Lower leg skin (tissue), 4 donors: ENCODE data around the gene TMEM187. TPM values are rescaled to one million over a fixed set of nuclear protein-coding genes. Genes with fewer than 3 reads are reported as not detected.

Experiments used
- DNase-seq, 2 donors: peaks; one replicate each; pipeline ENCODE4 v3.0.0-alpha.2; 2019; ENCODE audit warnings: low spot score in 2 of 2
- H3K4me3 ChIP-seq: fragments of 200-600 bp; sonication (generic); 2 replicates; pipeline ENCODE4 v1.5.1; 2017; ENCODE audit warnings: mild to moderate bottlenecking, low read depth; ENCODE audit not compliant: poor library complexity, severe bottlenecking
- POLR2A ChIP-seq, 2 donors: fragments of 450-650 bp; IDR thresholded peaks; one replicate each; pipeline ENCODE4 v1.6.1; 2016 to 2017; ENCODE audit warnings: antibody characterized with exemption in 2 of 2, mild to moderate bottlenecking in 1 of 2, moderate library complexity in 1 of 2
- WGBS, 2 donors: methylation state at CpG; one replicate each; pipeline ENCODE4 v1.1.5; 2018; 5-methylcytosine and 5-hydroxymethylcytosine counted together
- intact Hi-C: fragments of 100-400 bp; cut with DNase I; formaldehyde crosslinking; loops from one replicate; pipeline ENCODE4 v1.15.0; 2023; ENCODE audit warnings: low total_unique reads
- total RNA-seq, 4 donors: library from RNA; depleted of rRNA; stranded (reverse); fragments of >200 nt; gene quantifications; one replicate each; pipeline ENCODE4 v1.1.0, GENCODE V29; 2016
- TF ChIP-seq, protein P1 (sequence below), 3 donors: fragments of 450-650 bp; IDR thresholded peaks; one replicate each; pipeline ENCODE4 v1.5.1; 2016; ENCODE audit warnings: antibody characterized with exemption in 3 of 3, mild to moderate bottlenecking in 3 of 3, moderate library complexity in 2 of 3

Gene TMEM187
- total RNA-seq, 4 donors from 2014 or later, result 10.1 to 21.6 (median 14.4) TPM

DNA sequence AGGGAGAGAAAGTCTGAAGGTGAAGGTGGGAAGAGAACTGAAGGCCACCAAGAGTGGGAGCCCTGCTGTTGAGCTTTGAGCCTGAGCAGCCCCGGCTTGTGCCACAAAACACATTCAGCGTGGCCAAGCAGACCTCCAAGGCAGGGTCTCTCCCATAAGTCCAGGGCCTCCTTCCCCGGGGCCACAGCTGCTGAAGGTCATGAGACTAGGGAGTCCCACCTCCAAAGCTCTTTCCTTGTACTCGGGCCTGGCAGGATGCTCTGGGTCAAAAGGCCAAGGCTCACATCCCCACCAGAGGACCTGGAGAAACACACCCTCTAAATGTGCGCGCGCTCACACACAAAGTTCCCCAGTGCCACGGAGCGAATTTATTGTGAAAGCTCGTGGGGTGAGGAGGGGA lies 43.0 kb upstream of the TMEM187 start:
- no peak for TF ChIP-seq POLR2A (IDR thresholded peaks at IDR 0.05)
- TF ChIP-seq, protein P1, sequence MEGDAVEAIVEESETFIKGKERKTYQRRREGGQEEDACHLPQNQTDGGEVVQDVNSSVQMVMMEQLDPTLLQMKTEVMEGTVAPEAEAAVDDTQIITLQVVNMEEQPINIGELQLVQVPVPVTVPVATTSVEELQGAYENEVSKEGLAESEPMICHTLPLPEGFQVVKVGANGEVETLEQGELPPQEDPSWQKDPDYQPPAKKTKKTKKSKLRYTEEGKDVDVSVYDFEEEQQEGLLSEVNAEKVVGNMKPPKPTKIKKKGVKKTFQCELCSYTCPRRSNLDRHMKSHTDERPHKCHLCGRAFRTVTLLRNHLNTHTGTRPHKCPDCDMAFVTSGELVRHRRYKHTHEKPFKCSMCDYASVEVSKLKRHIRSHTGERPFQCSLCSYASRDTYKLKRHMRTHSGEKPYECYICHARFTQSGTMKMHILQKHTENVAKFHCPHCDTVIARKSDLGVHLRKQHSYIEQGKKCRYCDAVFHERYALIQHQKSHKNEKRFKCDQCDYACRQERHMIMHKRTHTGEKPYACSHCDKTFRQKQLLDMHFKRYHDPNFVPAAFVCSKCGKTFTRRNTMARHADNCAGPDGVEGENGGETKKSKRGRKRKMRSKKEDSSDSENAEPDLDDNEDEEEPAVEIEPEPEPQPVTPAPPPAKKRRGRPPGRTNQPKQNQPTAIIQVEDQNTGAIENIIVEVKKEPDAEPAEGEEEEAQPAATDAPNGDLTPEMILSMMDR (IDR thresholded peaks at IDR 0.05), result no peak
- intact Hi-C loops, result no loop called here
- no peak for DNase-seq
- H3K4me3 ChIP-seq, result no peak overlapping the region
- 90% methylated on average over 6 to 10 of the region's 10 CpGs for WGBS, 2 donors

DNA sequence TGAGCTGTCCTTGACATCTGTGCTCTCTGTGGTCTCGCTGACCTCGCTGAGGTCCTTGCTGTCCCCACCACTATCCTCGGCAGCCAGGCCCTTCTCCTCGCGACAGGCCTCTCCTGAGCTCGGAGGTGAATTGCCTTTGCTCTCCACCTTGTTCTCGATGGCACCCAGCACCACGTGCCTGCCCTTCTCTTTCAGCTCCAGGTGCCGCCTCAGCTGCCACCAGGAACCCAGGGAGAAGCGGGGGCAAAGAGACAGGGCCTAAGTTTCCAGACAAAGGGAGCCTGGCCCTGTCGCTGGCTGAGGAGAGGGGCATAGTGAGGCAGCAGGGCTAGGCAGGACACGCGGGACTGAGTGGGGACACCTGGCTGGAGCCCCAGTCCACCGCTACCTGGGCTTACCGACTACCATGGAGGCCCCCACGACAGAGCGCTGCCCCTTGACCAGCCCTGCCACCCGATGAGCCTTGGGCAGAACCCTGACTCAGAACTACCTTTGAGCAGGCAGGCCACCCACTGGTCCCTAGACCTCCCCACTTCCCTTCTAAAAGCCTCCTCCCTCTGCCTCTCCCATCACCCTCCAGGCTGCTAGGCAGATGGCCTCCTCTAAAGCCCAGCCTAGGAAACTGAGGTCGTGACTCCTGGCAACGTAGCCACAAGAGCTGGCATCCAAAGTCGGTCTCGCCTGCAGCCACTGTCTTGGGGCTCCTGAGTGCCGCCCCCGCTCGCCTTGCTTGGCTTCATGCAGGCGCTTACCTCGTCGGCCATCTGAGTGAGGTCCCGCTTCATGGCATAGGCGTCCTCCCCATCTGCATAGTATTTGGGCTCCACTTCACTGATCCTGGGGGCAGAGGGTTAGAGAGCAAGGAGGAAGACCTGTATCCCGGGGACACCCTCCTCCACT lies 42.3 kb upstream of the TMEM187 start:
- intact Hi-C loops, result no loop called here
- TF ChIP-seq, protein P1 (IDR thresholded peaks at IDR 0.05), result no peak
- no peak for TF ChIP-seq POLR2A (IDR thresholded peaks at IDR 0.05)
- DNase-seq, result no peak
- no peak overlapping the region for H3K4me3 ChIP-seq
- WGBS, 2 donors, result 87 to 88% methylated on average over 19 to 31 of the region's 31 CpGs

DNA sequence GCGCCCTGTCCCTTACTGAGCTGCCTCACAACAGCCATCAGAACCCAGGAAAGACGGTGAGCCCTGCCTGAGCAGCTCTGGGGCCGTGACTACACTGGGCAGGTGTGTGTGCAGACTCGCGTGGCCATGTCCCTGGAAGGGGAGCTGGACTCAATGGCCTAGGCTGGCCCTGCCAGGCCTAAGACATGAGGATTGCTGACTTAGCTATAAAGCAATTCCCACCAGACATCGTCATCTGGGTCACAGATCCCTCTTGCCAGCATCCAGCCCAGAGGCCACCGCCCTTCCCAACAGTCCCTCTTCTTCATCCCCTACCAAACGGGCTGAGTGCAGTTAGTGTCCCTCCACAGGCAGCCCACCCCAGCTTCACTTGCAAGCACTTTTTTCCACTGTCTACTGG lies 41.4 kb upstream of the TMEM187 start:
- H3K4me3 ChIP-seq, result no peak overlapping the region
- TF ChIP-seq POLR2A (IDR thresholded peaks at IDR 0.05), result no peak
- TF ChIP-seq, protein P1 (IDR thresholded peaks at IDR 0.05), result no peak
- intact Hi-C loops, result no loop called here
- WGBS, 2 donors, result 70 to 88% methylated on average over 5 to 8 of the region's 8 CpGs
- no peak for DNase-seq

DNA sequence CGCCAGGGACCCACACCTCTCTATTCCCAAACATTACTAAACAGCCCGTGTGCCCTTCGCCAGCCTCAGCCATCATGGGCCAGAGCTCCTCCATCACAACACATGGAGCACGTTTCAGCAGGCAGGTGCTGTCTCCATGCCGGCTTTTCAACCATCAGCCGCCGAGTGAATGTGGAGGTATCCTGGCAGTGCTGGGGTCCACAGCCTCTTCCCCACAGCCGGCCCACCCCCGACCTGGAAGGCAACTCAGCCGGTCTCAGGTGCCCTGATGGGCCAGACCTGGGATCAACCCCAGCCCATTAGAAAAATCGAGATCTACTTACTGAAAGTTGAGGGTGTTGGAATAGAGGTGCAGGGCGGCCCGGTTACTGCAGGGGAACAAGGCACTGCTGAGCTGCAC lies 40.8 kb upstream of the TMEM187 start:
- TF ChIP-seq POLR2A (IDR thresholded peaks at IDR 0.05), result no peak
- TF ChIP-seq, protein P1 (IDR thresholded peaks at IDR 0.05), result no peak
- 92 to 96% methylated on average over 13 of the region's 13 CpGs for WGBS, 2 donors
- H3K4me3 ChIP-seq, result no peak overlapping the region
- intact Hi-C loops, result no loop called here
- no peak for DNase-seq

DNA sequence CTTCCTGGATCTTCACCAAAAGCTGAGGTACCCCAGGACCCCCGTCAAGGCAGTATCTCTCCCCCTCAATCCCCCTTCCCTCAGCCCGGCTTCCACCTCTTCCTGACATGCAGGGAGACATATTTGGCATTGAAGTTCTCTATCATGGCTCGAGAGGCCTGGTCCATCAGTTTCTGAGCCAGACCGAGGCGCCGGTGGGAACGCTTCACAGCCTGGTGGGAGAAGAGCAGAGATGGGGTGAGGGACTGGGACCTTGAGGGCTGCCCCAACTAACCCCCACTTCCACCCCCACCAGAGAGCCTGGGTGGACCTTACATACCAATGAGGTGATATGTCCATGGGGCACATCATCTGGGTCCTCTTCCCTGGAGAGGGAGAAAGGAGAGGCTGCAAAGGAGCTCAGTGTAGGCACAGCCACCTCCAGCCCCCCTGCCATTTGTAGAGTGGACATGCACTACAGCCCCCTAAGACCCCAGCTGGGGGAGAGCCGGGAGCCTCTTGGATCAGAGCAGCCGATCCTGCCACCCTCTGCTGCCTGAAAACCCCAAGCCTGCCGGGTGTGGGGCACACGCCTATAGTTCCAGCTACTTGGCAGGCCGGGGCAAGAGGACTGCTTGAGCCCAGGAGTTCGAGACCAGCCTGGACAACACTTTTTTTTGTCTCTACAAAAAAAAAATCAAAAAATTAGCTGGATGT lies 40.2 kb upstream of the TMEM187 start:
- intact Hi-C loops, result no loop called here
- DNase-seq, result no peak
- H3K4me3 ChIP-seq, result no peak overlapping the region
- TF ChIP-seq, protein P1 (IDR thresholded peaks at IDR 0.05), result no peak
- no peak for TF ChIP-seq POLR2A (IDR thresholded peaks at IDR 0.05)
- 84 to 96% methylated on average over 13 of the region's 13 CpGs for WGBS, 2 donors
